Ramos (cell line): ENCODE data around the gene PC.
"Not testable (repeated sequence)": the region's sequence is repeated elsewhere in the genome, so short reads cannot be mapped to it uniquely, and the experiment has no call there.

ENCODE experiments used
- in situ Hi-C: fragments of 300-500 bp; cut with MboI; formaldehyde crosslinking; loops from one replicate; pipeline ENCODE4 v1.14.3; 2022; ENCODE audit warnings: low sequenced_read_pairs; ENCODE audit not compliant: unreplicated experiment

The PC gene

DNA sequence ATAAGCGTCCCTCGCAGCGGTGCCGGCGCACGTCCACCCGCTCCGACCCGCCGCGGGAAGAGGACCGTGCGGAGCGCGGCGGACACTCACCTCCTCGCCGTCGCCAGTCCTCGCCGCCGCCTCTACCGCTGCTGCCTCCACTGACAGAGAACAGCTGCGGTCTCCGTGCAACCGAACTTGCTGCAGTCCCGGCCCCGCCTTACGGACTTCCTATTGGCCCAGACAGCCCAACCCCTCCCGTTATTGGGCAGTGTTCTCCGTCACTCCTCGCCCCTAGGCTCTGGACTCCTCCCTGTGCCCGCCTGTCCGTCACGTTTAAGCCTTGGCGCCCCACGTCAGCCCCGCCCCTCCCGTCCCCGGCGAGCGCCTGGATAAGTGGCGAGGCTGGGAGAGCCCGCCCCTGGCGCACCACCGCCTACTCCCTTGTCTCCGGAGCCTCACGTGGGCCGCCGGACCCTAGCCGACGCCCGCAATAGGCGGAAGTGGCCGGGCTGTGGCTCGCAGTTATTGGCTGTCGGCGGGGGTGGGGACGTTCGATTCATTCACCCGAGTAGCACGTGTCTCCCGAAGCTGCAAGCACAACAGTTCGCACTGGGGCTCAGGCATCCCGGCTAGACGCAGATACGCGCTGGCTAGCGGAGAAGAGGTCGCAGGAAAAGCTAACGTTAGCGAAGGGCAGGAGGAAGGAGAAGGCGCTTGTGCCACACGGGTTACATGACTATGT lies at the start of gene PC:
TSS of gene PC (minus strand) at position 152 of the 724 bp plus-strand sequence. CDS start 86,224 bp downstream, outside the sequence.
- in situ Hi-C loops: no loop called here

DNA sequence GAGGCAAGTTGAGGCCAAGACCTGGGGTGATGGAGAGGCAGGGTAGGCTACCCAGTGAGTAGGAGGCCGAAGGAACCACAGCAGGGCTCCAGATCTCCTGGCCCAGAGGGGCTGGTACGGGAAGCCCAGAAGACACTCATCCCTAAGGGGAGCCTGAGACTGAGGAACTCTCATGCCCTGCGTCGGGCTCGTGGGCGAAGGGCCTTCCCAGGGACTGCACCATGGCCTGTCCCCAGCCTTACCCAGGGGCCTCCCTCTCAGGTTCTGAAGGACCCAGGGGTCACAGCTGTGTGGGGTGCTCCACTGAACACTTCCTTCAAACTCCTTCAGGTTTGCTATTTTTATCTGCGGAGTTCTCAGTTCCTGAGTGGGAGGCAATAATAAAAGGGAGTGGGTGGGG lies 48.9 kb upstream of the PC start:
- in situ Hi-C loops: no loop called here

GRCh38 chr11:67006029-67006884 lies 48.1 kb upstream of the PC start:
- in situ Hi-C loops: no loop called here

GRCh38 chr11:67005200-67005599 lies 47.0 kb upstream of the PC start:
- in situ Hi-C loops: not testable (repeated sequence)

DNA sequence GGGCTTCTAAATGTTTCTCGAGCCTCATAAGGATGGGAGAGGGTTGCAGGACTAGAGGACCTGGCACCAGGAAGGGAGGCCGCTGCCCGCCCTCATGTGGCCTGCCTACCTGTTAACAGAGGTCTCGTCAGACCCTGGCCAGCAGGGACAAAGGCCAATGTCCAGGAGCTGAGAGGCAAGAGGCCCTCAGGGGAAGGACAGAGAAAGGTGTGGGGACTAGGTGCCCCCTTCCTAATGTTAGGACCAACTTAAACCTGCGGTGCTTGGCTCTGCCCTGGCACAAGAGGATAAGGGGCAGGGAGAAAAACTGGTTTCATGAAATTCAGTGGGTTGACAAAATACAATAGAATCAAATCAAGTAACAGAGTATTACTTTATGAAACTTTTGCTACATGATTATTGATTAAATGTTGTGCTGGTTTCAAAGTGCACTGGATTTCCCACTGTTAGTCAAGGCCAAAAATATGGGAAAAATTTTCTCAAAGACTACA lies 44.8 kb upstream of the PC start:
- in situ Hi-C loops: no loop called here

GRCh38 chr11:67002297-67002913 lies 44.2 kb upstream of the PC start:
- in situ Hi-C loops: no loop called here

DNA sequence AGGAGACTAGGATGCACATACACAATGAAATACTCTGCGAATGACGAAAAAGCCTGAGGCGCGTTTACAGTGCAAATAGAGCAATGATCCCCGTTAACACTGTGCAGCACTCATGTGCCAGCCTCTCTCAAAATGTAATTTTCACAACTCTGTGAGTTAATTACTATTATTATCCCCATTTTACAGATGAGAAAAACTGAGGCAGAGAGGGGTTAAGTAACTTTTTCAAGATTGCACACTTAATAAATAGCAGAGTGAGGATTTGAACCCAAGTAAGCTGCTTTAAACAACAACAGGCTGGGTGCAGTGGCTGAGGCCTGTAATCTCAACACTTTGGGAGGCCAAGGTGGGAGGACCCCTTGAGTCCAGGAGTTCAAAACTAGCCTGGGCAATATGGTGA lies 43.1 kb upstream of the PC start:
- in situ Hi-C loops: no loop called here

- in situ Hi-C loops: no loop called here
Measured at GRCh38 chr11:66999555-66999954, 41.4 kb upstream of the PC start.

DNA sequence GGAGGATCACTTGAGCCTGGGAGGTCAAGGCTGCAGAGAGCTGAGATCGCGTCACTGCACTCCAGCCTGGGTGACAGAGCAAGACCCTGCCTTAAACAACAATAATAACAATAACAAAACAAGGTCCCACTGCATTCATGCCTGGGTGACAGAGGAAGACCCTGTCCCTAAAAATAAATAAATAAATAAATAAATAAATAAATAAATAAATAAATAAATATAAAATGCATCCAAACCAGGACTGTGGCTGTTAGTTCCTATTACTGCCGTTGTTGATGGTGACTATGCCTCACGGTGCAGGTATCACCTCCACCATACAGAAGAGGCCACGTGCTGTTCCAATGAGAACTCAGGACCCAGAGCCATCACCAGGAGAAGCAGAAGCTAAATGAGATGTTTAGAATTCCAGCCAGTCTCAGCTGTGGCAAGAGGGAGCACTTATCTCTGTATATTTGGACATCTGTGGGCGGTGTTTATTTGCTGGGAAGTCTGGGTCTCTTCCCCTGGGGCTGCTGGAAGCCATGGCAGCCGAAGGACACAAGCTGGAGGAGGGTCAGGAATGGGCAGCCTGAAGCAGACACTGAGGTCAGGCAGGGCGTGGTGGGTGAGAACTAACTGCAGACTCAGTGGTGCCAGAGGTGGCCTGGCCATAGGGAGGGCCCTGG lies 38.6 kb upstream of the PC start:
- in situ Hi-C loops: no loop called here

DNA sequence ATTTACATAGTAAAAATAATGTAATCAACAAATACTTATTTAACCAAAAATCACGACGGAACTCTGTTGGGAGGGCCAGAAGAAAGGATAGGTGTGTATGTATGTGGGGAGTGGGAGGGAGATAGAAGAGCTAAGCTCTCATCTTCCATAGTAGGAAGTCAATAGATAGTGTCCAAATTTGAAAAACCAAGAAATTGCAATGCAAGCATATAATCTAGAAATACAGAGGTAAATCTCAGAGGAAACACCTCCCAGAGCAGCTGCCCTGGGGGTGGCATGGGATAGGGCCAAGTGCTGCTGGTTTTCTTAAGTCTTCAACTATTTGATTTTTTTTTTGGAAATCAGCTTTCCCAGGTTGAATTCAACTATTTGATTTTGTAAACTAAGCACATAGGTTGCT lies 33.9 kb upstream of the PC start:
- in situ Hi-C loops: no loop called here

DNA sequence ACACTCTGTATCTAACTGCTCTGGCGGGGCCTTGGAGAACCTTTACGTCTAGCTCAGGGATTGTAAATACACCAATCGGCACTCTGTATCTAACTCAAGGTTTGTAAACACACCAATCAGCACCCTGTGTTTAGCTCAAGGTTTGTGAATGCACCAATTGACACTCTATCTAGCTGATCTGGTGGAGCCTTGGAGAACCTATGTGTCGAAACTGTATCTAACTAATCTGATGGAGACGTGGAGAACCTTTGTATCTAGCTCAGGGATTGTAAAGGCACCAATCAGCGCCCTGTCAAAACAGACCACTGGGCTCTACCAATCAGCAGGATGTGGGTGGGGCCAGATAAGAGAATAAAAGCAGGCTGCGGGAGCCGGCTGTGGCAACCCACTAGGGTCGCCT lies 31.2 kb upstream of the PC start:
- in situ Hi-C loops: not testable (repeated sequence)

DNA sequence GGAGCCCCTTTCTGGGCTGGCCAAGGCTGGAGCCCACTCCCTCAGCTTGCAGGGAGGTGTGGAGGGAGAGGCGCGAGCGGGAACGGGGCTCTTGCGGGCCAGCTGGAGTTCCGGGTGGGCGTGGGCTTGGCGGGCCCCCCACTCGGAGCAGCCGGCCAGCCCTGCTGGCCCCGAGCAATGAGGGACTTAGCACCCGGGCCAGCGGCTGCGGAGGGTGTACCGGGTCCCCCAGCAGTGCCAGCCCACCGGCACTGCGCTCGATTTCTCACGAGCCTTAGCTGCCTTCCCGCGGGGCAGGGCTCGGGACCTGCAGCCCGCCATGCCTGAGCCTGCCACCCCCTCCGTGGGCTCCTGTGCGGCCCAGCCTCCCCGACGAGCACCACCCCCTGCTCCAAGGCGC lies 30.6 kb upstream of the PC start:
- in situ Hi-C loops: not testable (repeated sequence)

DNA sequence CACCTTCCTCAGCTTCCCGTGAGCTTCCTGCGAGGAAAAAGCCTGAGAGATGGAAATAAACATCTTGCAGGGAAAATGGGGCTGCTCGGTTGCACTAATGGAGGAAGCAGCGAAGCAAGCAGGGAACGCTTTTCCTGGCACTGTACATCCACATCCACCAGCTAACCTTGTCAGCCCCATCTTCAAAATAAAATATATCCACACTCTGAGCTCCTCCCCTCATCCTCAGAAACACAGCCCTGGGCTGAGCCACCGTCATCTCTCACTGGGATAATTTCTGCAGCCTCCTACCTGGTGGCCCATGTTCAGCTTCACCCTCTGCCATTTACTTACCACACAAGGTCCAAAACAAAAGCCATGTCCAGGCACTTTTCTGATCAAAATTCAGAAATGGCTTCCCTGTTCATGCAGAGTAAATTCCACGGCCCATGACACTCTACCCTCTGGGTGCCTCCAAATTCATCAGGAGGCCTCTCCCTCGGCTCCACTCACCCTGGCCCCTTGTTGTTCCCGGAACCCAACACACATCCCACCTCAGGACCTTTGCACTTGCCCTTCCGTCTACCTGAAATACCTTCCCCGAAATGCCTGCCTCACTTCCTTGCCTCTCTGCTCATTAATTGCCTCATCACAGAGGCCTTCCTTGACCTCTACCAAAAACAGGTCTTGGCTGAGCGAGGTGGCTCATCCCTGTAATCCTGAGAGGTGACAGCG lies 29.9 kb upstream of the PC start:
- in situ Hi-C loops: no loop called here

DNA sequence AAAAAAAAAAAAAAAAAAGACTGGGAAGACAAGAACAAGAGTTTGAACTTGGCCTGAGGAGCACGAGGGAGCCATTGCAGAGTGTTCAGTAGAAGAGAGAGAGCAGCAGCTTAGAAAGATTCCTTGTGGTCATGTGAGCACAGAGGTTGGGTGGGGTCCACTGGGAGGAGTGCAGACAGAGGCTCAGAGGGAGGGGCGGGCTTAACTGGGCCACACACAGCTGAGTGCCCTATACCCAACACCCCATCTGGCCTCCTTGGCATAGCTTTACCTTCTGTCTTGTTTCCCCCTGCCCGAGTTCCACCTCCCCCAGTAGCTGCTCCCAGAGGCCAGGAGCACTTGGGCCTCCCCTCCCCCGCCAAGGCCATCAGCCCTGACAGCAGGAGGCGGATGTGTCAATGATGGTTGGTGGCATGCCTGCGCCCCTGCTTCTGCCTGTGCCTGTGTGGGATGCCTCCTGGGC lies 29.0 kb upstream of the PC start:
- in situ Hi-C loops: no loop called here

GRCh38 chr11:66986178-66986545 lies 28.0 kb upstream of the PC start:
- in situ Hi-C loops: no loop called here

DNA sequence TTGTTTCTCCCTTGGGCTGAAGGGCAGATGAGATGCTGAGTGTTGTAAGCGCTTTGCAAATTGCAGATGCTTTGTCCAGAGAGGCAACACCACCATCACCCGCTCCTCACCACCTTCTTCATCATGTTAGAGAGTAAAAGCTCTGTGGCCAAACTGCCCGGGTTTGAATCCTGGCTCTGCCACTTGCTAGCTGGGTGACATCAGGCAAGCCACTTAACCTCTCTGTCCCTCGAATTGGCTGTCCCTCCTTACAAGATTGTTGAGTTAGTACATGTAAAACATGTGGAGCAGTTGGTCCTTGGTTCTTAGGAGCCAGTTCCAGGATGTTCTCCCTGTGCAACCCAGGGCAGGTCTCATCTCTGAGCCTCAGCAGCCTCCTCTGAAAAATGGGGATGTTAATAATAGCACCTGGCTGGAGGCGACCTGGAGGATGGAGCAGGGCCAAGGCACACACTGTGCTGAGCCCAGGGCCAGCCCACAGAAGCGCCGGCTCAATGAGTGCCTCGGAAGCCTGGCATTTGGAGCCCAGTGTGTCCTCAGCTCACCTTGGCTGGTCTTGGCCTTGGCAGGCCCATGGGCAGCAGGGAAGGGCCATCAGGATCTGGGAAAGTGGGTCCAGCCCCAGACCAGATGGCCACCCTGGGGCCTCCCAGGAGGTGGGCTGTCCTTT lies 27.5 kb upstream of the PC start:
- in situ Hi-C loops: no loop called here

DNA sequence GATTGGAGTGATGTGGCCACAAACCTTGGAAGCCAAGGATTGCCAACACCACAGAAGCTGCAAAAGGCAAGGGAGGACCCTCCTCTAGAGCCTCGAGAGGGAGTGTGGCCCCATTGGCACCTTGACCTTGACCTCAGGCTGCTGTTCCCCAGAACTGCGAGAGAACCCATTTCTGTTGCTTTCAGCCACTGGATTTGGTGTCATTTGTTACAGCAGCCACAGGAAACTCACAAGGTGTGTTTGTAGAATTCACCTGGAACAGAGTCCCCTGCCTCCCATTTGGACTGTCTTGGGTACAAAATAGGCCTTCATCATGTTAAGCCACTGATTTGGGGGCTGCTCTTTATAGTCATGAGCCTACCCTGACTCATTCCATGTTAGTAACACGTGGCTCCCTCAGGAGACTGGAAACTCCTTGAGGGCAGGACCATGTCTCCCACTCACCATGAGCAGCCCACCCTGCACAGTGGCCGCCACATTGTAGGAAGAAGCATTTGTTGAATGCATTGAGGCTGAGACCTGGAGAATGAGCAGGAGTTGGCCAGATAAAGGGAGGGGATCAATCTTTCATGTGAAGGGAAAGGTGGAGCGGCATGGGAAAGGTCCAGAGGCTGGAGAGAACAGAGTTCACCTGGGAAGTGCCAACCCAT lies 25.2 kb upstream of the PC start:
- in situ Hi-C loops: no loop called here

DNA sequence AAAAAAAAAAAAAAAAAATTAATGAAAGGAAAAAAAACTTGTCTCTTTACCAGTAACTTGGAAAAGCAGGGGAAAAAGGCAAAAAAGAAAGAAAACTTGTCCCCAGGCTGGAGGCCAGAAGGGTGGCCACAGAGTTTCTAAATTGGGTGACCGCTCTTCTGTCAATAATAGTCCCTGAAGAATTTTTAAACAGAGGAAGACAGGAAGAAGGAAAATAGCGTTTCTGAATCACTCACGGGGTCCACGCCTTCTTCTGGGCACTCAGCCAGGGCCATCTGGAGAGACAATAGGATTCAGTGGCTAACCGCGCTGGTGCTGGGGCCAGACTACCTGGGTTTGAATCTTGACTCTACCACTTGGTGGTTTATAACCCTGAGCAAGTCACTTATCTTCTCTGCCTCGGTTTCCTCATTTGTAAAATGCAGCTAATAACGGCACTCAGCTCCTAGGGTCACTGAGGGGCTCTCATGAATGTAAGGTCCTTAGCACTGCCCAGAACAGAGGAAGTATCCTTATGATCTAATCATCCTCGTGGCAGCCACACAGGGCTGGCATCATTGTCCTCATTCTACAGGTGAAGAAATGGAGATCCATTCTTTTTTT lies 23.9 kb upstream of the PC start:
- in situ Hi-C loops: no loop called here
